HUDEP-2 (cell line): ENCODE results near the gene KCNJ9.

Source experiments
- DNase-seq, 76 experiments: peaks; one replicate each; lab custom pipeline; 2025; ENCODE audit not compliant: unreplicated experiment in 76 of 76; lab: John Stamatoyannopoulos, UW

The KCNJ9 gene

GRCh38 chr1:160139840-160140239, 58.5 kb downstream of the KCNJ9 start:
- DNase-seq, result no peak
